ENCODE measurements around the gene NOC4L.
"Not testable (repeated sequence)": the region's sequence is repeated elsewhere in the genome, so short reads cannot be mapped to it uniquely, and the experiment has no call there.

Gene NOC4L

DNA sequence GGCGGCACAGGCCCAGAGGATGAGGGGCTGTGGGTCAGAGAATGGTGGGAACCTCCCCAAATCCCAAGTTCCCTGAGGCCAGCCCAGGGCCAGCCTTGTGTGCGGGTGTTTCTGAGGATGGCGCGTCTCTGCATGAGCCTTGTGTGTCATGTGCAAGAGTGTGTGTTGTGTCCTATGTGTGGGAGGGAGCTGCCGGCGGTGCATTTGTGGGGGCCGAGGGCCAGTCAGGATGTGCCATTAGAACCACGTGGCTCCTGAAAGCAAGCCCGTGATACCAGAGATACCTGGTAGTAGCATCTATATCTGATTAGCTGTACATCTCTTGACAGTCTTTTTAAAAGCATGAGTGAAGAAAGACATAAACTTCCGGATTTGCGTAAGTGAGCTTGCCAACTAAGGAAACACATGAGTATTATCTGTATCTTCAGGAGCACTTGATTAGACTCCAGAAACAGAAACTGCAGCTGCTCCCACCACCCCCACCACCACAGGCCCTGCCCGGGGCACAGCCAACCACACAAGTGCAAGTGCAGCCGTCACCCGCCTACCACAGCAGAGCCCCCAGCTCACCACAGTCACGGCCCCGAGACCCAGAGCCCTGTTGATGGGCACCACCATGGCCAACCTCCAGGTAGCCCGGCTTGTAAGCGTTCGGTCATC is 19.4 kb upstream of the NOC4L start:
- DNase-seq: no peak

- DNase-seq: no peak
Measured at GRCh38 chr12:132125736-132126135, 18.5 kb upstream of the NOC4L start.

DNA sequence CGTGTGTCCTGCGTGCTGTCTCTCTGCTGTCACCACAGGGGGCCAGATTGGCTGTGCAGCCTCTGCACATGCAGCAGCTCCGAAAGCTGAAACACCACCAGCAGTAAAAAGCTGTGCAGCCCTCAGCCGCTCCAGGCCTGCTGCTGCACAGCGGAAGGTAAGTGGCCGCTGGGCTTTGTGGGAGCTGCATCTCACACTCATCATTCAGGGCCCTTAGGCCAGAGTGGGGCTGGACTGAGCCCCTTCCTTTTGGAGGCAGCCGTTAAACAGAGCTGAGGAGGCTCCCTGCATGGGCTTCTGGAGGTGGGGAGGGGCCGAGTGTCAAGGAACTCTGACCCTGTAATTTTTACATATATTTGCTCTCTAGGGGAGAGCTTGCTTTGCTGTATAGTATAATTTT is 17.2 kb upstream of the NOC4L start:
- DNase-seq: no peak

DNA sequence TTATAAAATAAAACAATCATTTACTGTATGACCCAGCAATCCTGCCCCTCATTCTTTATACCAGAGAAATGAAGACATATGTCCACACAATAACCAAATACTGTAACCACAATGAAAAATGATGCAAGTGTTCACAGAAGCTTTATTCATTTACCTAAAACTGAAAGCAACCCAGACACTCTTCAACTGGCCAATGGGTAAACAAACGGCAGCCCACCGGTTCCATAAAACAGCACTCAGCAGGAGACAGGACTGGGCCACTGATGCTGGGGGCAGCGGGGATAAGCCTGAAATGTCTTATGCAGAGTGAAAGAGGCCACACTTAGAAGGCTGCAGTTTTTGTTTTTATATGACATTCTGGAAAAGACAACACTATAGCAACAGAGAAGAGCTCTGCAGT is 15.2 kb upstream of the NOC4L start:
- DNase-seq: no peak

DNA sequence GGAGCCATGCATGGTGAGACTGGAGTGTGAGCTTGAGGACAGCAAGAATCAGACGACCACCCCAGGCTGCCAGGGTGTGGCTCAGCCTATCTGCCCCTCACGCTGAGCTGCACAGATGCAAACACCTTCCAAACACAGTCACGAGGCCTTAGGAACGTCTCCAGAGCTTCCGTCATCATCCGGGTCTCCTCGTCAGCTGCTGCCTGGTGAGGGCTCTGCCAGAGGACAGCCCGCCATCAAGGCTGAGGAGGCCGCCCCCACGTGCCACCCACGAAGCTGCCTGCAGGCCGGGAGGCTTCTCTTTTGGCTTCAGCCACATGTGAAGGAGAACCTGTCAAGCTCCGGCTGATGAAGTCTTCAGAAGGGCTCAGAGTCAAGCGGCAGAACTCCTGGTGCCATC is 13.6 kb upstream of the NOC4L start:
- no peak for DNase-seq

DNA sequence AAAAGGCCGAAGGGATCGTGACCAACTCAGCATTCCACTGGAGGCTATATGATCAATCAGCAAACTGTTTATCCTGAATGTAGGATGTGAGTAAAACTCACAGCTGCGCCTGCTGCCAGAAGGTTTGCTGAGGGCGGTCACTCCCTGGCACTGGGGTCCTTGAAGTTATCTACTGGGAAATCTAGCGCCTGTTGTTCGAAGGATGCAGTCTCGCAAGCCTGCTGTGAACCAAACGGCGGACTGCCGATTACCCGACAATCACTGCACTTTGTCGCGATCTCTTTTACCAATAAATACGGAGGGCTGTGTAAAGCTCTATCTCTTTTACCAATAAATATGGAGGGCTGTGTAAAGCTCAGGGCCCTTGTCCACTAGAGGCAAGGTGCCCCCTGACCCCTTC is 13.0 kb upstream of the NOC4L start:
- DNase-seq: no peak

- no peak for DNase-seq
Measured at GRCh38 chr12:132131952-132132351, 12.3 kb upstream of the NOC4L start.

- peak; percentile 7 for DNase-seq
Measured at GRCh38 chr12:132132609-132133430, 11.4 kb upstream of the NOC4L start.

DNA sequence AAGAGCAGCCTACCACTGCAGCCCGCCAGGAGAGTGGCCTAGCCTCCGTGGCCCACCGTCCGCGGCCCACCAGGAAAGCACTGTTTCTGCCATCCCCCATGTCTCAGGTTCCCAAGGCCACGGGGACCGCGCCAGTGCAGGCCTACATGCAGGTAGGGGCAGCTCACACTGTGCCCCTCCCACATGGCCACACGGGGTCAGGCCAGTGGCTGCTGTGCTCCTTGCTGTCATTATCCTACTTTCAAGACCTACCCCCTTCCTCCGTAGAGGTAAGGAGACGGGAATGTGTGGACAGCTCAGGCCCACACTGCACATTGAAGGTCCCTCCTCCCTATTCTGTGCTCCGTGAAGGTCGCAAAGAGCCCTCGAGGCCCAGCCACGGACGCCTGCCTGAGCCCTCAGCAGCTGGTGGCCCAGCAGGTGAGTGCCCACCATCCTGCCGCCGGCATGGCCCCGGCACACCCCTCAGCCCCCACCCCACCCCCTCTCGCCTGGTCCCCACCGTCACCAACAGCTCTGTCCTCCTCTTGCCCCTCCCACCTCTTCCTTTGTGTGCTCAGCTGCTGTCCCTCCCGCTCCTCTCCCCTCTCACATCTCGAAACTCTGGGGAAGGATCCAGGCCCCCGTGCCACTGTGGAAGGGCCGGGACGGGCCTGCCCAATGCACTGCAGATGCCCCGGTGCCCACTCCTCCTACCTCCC is 10.2 kb upstream of the NOC4L start:
- peak; percentile 21 for DNase-seq

GRCh38 chr12:132134653-132135183 is 9.5 kb upstream of the NOC4L start:
- DNase-seq: not testable (repeated sequence)

DNA sequence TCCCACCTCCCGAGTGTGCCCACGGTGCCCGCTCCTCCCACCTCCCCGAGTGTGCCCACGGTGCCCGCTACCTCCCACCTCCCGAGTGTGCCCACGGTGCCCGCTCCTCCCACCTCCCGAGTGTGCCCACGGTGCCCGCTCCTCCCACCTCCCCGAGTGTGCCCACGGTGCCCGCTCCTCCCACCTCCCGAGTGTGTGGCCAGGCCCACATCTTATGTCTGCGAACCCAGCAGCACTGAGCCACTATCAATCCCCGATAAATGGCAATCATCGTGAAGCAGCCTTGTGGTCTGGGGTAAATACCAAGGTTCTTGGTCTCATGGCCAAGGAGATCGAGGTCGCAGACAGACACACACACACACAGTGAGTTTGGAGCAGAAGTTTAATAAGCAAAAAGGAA is 8.0 kb upstream of the NOC4L start:
- DNase-seq: not testable (repeated sequence)

DNA sequence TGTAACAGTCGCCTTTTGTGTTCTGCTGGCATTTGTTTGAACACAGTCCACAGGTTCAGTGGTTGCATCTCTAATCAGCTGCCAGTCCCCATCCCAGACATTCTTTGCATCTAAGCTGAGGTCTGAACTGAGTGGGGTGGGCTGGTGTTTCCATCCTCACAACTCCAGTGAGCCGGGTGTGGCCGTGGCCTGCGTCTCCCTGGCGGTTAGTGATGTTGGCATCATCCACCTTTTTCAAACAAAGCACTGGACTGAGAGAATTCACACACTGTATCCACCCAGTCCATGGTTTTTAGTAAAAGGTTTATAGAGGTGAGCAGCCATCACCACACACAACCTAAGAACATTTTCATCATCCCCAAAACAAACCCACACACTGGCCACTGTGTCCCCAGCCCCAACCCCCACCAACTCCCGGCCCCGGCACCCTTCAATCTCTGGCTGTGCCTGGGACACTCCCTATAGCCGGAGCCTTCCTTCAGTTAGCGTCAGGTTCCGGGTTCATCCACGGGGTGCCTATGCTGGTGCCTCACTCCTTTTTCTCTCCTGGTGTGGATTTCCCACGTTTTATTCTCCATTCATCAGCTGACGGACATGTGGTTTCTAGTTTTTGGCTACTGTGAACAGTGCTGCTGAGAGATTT is 6.7 kb upstream of the NOC4L start:
- DNase-seq: no peak

DNA sequence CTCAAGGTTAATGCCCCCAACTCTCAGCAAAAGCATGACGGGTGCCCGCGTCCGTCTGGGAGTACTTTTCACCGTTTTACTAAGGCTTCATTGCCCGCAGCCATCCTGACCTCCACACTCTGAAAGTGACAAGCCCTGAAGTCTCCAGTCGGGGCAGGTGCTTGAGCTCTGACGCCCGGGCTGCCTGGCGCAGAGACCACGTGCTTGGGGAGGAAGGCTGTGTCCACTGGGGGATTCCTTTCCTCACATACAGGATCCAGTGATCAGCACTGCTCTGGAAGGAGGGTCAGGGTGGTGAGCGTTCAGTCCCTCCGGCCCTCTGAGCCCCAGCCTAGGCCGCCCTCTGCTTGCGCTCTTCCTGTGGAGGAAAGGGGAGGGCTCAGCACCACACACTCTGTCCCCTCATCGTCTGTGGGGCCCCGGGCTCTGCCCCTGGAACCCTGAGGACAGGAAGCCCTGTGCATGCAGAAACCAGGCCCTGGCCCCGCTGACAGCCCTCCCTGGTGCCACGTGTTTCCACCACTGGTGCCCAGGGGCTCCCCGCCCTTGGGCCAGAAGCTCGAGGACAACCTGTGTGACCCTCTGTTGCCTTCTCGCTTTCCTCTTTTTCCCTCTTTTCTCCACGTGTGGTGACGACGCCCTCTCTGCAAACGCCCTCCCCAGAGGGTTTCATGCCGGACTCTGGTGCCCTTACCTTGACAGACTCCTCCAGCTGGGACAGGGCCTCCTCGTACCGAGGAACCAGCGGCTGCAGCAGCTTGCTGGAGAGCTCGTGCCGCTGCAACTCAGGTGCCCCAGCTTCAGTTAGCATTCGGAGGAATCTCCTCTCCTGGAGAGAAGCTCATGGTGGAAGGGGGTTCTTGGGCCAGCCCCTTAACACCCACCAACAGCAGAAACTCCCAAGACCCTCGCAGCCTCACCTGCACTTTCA is 5.1 kb upstream of the NOC4L start:
- no peak for DNase-seq

- DNase-seq: no peak
Measured at GRCh38 chr12:132139912-132140311, 4.3 kb upstream of the NOC4L start.

DNA sequence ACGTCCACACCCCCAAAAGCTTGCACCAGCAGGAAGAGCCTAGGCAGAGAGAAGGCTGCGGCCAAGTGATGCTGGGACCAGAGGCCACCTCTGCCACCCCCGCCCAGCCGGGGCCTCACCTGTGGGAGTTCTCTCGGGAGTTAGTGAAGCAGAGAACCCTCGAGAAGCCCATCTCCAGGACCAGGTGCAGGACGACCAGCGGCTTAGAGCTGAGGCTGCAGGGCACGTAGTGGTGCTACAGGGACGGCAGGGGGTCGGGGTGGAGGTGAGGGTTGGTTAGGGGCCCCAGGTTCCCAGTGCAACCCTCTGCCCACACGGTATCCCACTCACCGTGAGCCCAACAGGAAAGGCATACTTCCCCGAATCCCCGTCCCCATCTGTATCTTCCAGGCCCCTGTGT is 3.8 kb upstream of the NOC4L start:
- no peak for DNase-seq

DNA sequence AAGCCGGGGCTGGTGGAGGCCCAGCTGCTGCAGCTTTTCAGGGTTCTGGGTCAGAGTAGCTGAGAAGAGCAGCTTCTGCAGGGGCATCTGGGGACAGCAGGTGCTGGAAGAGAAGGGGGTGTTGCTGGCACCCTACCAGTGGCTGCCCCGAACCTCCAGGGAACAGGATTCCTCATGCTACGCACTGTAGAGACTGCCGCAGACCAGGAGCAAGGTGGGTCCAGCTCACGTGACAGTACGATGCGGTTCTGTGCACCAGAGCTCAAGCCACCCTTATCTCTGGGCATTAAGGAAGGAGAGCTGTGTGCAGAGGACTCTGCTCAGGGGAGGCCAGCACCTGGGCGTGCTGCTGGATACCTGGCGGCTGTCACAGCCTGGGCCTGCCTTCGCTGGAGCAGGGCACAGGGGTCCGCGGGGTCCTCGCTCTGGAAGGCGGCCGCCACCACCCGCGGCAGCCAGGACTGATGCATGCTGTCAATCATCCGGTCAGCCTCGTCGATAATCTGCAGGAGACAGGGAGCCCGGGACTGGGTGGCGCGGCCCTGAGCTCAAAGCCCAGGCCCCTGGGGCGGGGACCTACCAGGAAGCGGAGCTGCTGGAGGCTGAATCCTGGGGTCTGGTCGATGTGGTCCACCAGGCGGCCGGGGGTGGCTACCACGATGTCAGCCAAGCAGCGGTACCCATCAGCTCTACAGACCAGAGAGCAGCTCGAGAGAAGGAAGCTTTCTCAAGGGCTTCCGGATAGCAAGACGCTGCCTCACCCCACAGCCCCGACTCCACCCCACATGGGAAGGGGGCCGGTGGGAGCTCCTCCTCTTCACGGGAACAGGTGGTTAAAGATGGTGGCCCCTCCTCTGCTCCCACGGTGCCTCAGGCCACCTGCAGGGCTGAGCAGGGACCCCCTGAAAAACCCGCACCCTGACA is 3.1 kb upstream of the NOC4L start:
- DNase-seq: peak; percentile 7

DNA sequence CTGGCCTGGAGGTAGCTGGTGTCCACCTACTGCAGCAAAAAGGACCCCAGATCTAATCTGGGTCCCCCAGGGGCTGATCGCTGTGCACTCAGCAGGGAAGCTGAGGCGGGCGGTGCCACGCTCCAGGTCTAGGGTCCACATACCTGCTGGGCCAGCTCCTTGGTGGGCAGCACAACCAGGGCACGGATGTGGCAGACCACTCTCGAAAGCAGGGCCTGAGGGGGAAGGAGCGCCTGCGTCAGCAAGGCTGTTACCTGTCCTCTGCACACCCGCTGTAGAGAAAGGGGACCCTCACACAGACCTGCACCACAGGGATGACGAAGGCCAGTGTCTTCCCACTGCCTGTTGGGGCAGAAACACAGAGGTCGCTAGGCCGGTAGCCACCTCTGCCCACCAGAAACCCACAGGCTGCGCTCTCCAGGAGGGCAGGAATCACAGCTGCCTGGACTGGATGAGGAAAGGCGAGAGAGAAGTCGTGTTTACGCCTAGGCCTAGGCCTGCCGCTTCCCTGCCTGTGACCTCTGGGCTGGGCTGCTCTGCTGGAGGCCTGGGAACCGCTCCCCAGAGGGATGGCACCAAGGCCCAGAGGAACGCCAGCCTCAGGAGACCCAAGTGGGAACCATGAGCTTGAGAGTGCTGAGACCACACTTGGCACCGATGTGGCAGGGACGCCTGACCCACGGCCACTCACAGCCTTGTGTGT is 2.1 kb upstream of the NOC4L start:
- DNase-seq: peak; percentile 16

DNA sequence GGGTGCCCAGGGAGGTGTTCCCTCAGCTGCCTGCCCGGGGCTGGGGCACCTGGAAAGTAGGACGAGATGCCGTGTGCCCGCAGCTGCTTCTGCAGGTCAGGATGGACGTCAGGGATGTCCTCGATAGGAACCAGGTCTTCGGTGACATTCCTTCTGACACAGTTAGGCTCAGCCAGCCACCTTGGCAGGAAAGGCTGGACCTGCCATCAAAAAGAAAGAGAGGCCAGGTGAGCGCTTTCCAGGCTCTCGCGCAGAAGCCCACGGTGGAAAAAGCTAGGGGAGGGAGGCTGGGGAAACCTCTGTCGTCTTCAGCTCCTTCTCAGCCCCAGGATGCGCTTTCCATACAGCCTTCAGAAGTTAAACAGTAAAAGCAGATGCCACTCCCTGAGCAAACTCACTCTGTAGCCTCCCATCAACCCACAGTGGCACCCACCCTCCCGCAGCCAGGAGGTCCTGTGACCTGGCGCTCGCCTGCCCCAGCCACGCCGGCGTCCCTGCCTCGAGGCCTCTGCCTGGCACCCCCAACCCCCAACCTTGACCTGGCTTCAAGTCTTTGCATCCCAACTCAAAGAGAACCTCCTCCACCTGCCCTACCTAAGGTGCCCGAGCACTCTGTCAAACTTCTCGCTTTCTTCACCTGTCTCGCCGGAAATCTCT is 1.4 kb upstream of the NOC4L start:
- DNase-seq: peak; percentile 23

DNA sequence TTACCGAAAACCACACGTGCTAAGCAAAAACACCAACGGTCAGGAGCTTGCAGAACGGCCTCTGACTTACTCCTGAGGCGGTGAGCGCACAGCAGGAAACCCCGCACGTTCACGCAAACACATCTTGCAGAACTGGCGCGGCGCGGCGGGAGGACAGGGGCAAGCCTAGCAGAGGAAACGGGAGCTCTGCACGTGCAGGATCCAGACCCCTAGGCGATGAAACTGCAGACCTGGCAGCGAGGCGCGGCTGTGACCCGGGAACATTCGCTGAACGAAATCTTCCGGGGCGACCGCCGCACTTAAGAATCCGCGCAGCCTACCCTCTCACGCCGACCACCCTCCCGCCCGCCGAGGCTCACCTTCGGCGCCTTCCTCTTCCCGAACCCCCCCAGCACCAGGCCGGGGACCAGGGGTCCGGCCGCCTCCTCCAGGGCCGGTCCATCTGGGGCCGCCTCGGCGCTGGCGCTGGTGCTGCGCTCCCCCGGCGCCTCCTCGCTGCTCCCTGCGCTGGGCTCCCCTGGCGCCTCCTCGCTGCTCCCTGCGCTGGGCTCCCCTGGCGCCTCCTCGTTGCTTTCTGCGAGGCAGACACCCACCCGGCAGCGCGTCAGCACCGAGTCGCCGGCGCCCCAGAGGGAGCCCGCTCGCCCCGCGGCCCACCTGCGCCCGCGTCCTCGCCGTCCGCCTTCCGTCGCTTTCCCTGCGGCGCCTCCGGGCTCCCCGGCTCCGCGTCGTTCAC is 753 bp upstream of the NOC4L start:
- DNase-seq: peak; percentile 19

Data from right hindlimb (tissue), 1 donor.